ENCODE results near the gene IQGAP3.

The IQGAP3 gene

DNA sequence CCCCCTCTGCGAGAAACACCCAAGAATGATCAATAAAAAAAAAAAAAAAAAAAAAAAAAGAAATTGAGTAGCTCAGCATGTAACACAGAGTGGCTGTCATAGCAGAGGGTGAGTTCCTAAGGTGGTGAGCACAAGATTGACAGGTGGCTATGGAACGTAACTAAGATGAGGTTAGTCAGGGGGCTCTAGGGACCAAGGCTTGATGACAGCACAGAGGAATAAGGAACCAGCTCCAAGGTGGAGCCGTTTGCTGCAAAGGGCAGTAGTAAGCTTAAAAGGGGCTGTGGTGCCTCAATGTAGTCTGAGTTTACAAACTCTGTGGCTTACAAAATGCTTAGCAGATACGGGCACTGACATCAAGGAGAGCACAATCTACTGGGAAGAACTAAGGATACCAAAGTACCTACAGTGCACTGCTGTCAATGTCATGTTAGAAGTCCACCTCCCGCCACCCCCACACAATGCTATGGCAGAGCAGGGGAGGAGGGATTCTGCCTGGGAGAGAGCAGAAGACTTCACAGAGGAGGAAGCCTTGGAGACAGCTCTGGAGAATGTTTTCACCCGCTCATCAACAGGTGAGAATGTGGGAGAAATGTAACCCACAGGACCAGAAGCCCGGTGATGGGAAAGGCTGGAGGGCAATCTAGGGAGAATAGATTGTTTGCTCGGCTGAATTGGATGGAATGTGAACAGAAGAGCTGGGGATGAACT lies 13.1 kb downstream of the IQGAP3 start:
- H3K9me3 ChIP-seq (ENCODE audit: insufficient read depth, low read length) = no peaks in the 10 kb centered on the region
- no peak overlapping the region for H3K4me2 ChIP-seq (ENCODE audit: low read length)
- H3K4me1 ChIP-seq (ENCODE audit: low read length) = no peaks in the 10 kb centered on the region
- H2AFZ ChIP-seq (ENCODE audit: low read depth, low read length) = no peak overlapping the region
- TF ChIP-seq, protein P1, sequence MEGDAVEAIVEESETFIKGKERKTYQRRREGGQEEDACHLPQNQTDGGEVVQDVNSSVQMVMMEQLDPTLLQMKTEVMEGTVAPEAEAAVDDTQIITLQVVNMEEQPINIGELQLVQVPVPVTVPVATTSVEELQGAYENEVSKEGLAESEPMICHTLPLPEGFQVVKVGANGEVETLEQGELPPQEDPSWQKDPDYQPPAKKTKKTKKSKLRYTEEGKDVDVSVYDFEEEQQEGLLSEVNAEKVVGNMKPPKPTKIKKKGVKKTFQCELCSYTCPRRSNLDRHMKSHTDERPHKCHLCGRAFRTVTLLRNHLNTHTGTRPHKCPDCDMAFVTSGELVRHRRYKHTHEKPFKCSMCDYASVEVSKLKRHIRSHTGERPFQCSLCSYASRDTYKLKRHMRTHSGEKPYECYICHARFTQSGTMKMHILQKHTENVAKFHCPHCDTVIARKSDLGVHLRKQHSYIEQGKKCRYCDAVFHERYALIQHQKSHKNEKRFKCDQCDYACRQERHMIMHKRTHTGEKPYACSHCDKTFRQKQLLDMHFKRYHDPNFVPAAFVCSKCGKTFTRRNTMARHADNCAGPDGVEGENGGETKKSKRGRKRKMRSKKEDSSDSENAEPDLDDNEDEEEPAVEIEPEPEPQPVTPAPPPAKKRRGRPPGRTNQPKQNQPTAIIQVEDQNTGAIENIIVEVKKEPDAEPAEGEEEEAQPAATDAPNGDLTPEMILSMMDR (IDR thresholded peaks at IDR 0.05; ENCODE audit: low read depth, low read length) = no peak
- no peak for TF ChIP-seq EZH2phosphoT487 (IDR thresholded peaks at IDR 0.05; ENCODE audit: low read depth)
- H4K20me1 ChIP-seq (ENCODE audit: insufficient read depth, low read length) = no peaks in the 10 kb centered on the region
- H3K27ac ChIP-seq (ENCODE audit: low read length) = no peak overlapping the region
- no peak overlapping the region for H3K4me3 ChIP-seq (ENCODE audit: low read length)
- H3K9ac ChIP-seq (ENCODE audit: low read length) = no peak overlapping the region
- no peaks in the 10 kb centered on the region for H3K27me3 ChIP-seq (ENCODE audit: low read depth, low read length)
- H3K36me3 ChIP-seq (replicated peaks; ENCODE audit: low read depth, low read length) = no peaks in the 10 kb centered on the region
- H3K79me2 ChIP-seq (ENCODE audit: low read length) = no peaks in the 10 kb centered on the region

DNA sequence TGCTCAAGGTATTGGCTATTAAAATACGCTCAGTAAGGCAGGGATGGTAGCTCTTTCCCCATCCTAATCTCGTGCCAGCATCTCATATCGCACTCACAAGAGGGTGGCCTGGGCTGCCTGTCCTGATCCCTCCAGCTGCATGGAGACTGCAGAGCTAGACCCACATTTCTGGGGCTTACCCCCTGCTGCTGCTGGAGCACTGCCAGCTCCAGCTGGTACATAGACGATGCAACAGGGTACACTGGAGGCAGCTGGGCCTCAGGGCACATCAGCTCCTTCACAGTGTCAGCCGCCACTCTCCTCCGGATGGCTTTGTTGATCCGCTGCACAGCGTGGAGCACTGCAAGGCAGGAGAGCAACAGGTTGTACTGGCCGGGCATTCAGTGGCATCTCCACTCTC lies 16.0 kb downstream of the IQGAP3 start:
- 0 out of 2 replicates have a peak, but pooled peaks cover 3% of the 10 kb centered on the region for H3K4me1 ChIP-seq (ENCODE audit: low read length)
- no peak overlapping the region for H3K9ac ChIP-seq (ENCODE audit: low read length)
- H3K9me3 ChIP-seq (ENCODE audit: insufficient read depth, low read length) = no peaks in the 10 kb centered on the region
- H2AFZ ChIP-seq (ENCODE audit: low read depth, low read length) = no peak overlapping the region
- TF ChIP-seq, protein P1 (IDR thresholded peaks at IDR 0.05; ENCODE audit: low read depth, low read length) = no peak
- no peak for TF ChIP-seq EZH2phosphoT487 (IDR thresholded peaks at IDR 0.05; ENCODE audit: low read depth)
- no peak overlapping the region for H3K4me2 ChIP-seq (ENCODE audit: low read length)
- no peak overlapping the region for H3K4me3 ChIP-seq (ENCODE audit: low read length)
- H3K36me3 ChIP-seq (replicated peaks; ENCODE audit: low read depth, low read length) = no peaks in the 10 kb centered on the region
- no peaks in the 10 kb centered on the region for H4K20me1 ChIP-seq (ENCODE audit: insufficient read depth, low read length)
- no peak overlapping the region for H3K27ac ChIP-seq (ENCODE audit: low read length)
- no peaks in the 10 kb centered on the region for H3K79me2 ChIP-seq (ENCODE audit: low read length)
- H3K27me3 ChIP-seq (ENCODE audit: low read depth, low read length) = no peaks in the 10 kb centered on the region

DNA sequence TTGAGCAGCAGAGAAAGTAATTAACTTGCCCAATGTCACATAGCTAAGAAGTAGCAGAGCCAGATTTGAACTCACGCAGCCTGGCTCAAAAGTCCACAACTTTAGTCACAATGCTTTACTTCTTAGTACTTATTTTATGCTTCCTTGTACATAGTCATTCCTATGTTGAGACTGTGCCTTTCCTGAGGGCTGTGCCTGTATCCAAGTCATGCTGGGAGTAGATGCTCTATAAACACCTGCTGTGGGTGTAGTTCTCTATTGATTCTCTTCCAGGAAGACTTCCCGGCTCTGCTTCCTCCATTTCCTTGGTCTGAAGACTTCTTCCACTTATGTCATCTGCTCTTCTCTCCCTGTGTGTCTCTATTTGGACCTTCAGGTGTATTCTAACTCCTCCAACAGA lies 16.6 kb downstream of the IQGAP3 start:
- no peak overlapping the region for H3K4me2 ChIP-seq (ENCODE audit: low read length)
- no peak for TF ChIP-seq EZH2phosphoT487 (IDR thresholded peaks at IDR 0.05; ENCODE audit: low read depth)
- TF ChIP-seq, protein P1 (IDR thresholded peaks at IDR 0.05; ENCODE audit: low read depth, low read length) = no peak
- no peak overlapping the region for H3K4me3 ChIP-seq (ENCODE audit: low read length)
- no peaks in the 10 kb centered on the region for H3K36me3 ChIP-seq (replicated peaks; ENCODE audit: low read depth, low read length)
- H3K79me2 ChIP-seq (ENCODE audit: low read length) = no peaks in the 10 kb centered on the region
- no peaks in the 10 kb centered on the region for H3K27me3 ChIP-seq (ENCODE audit: low read depth, low read length)
- no peak overlapping the region for H2AFZ ChIP-seq (ENCODE audit: low read depth, low read length)
- no peaks in the 10 kb centered on the region for H4K20me1 ChIP-seq (ENCODE audit: insufficient read depth, low read length)
- 0 out of 2 replicates have a peak, but pooled peaks cover 3% of the 10 kb centered on the region for H3K4me1 ChIP-seq (ENCODE audit: low read length)
- H3K9ac ChIP-seq (ENCODE audit: low read length) = no peak overlapping the region
- no peak overlapping the region for H3K27ac ChIP-seq (ENCODE audit: low read length)
- no peaks in the 10 kb centered on the region for H3K9me3 ChIP-seq (ENCODE audit: insufficient read depth, low read length)

DNA sequence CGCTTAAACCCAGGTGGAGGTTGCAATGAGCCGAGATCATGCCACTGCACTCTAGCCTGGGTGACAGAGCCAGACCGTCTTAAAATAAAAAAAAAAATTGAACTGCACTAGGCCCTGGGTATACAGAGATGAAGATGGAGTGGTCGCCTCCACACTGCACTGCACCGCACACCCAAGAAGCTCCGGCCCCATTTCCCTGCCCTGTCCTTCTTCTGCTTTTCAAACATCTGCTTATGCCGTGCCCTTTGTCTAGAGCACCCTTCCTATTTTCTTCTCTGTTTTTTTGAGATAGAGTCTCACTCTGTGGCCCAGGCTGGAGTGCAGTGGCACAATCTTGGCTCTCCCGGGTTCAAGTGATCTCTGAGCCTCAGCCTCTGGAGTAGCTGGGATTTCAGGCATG lies 17.4 kb downstream of the IQGAP3 start:
- Histone ChIP-seq H3K4me2 (ENCODE audit: low read length) (no peak overlapping the region), H3K36me3 (replicated peaks; ENCODE audit: low read depth, low read length) (no peaks in the 10 kb centered on the region), H3K9me3 (ENCODE audit: insufficient read depth, low read length) (no peaks in the 10 kb centered on the region), H4K20me1 (ENCODE audit: insufficient read depth, low read length) (no peaks in the 10 kb centered on the region), H3K27ac (ENCODE audit: low read length) (no peak overlapping the region), H3K9ac (ENCODE audit: low read length) (no peak overlapping the region), H3K4me1 (ENCODE audit: low read length) (0 out of 2 replicates have a peak, but pooled peaks cover 3% of the 10 kb centered on the region), H3K79me2 (ENCODE audit: low read length) (no peaks in the 10 kb centered on the region), H3K27me3 (ENCODE audit: low read depth, low read length) (no peaks in the 10 kb centered on the region), H2AFZ (ENCODE audit: low read depth, low read length) (no peak overlapping the region), H3K4me3 (ENCODE audit: low read length) (no peak overlapping the region)
- TF ChIP-seq EZH2phosphoT487 (IDR thresholded peaks at IDR 0.05; ENCODE audit: low read depth) = no peak
- TF ChIP-seq, protein P1 (IDR thresholded peaks at IDR 0.05; ENCODE audit: low read depth, low read length) = no peak
